GM23338 (cell line): Measurements from ENCODE around the gene TTC12. TPM values are rescaled to one million over a fixed set of nuclear protein-coding genes. Genes with fewer than 3 reads are reported as not detected.

Experiments
- ATAC-seq: fragments of 200-7000 bp; cut with Tn5 transposase; 3 replicates; pipeline ENCODE4 v1.9.1; 2020
- DNase-seq: peaks from one replicate; pipeline ENCODE4 v3.0.0-alpha.2; 2015; ENCODE audit warnings: low spot score
- H2AFZ ChIP-seq: fragments of 200-600 bp; sonication (generic); 2 replicates; pipeline ENCODE4 v1.8.0; 2016; ENCODE audit warnings: antibody characterized with exemption, mild to moderate bottlenecking, moderate library complexity
- H3F3A ChIP-seq: fragments of 200-600 bp; sonication (generic); replicated peaks from 2 replicates; pipeline ENCODE4 v1.8.0; 2017; ENCODE audit warnings: antibody characterized with exemption, mixed run types, low read depth
- H3K27ac ChIP-seq: fragments of 200-600 bp; sonication (generic); 2 replicates; pipeline ENCODE4 v1.6.1; 2016; ENCODE audit warnings: low read depth
- H3K27me3 ChIP-seq: fragments of 200-600 bp; sonication (generic); 2 replicates; pipeline ENCODE4 v1.8.0; 2016; ENCODE audit warnings: mild to moderate bottlenecking, mixed run types, moderate library complexity; ENCODE audit not compliant: insufficient read depth
- H3K36me3 ChIP-seq: fragments of 200-600 bp; sonication (generic); 2 replicates; pipeline ENCODE4 v1.8.0; 2016; ENCODE audit warnings: mild to moderate bottlenecking; ENCODE audit not compliant: insufficient read depth
- H3K4me1 ChIP-seq: fragments of 200-600 bp; sonication (generic); 2 replicates; pipeline ENCODE4 v1.8.0; 2016; ENCODE audit warnings: mild to moderate bottlenecking, moderate library complexity; ENCODE audit not compliant: insufficient read depth
- H3K4me2 ChIP-seq: fragments of 200-600 bp; sonication (generic); 2 replicates; pipeline ENCODE4 v1.7.1; 2017; ENCODE audit warnings: mixed run types
- H3K4me3 ChIP-seq: fragments of 200-600 bp; sonication (generic); 2 replicates; pipeline ENCODE4 v1.6.1; 2016; ENCODE audit warnings: mixed run types
- H3K79me2 ChIP-seq: fragments of 200-600 bp; sonication (generic); replicated peaks from 2 replicates; pipeline ENCODE4 v1.8.0; 2017; ENCODE audit warnings: mild to moderate bottlenecking; ENCODE audit not compliant: insufficient read depth
- H3K9me2 ChIP-seq: fragments of 200-600 bp; sonication (generic); 2 replicates; pipeline ENCODE4 v1.8.0; 2017; ENCODE audit not compliant: insufficient read depth
- H4K20me1 ChIP-seq: fragments of 200-600 bp; sonication (generic); replicated peaks from 2 replicates; pipeline ENCODE4 v1.8.0; 2017; ENCODE audit warnings: mild to moderate bottlenecking; ENCODE audit not compliant: insufficient read depth
- H3K27ac Mint-ChIP-seq: 2 replicates; pipeline ENCODE4 v1.8.0; 2020; ENCODE audit warnings: inconsistent platforms, mild to moderate bottlenecking, moderate library complexity, mixed read lengths
- H3K27me3 Mint-ChIP-seq: 3 replicates; pipeline ENCODE4 v1.8.0; 2022; ENCODE audit warnings: low read depth, mild to moderate bottlenecking, moderate library complexity, mixed read lengths, inconsistent platforms; ENCODE audit not compliant: insufficient read depth, poor library complexity
- H3K36me3 Mint-ChIP-seq: 3 replicates; pipeline ENCODE4 v1.8.0; 2021; ENCODE audit warnings: low read depth, mild to moderate bottlenecking, inconsistent platforms, moderate library complexity, mixed read lengths
- H3K4me1 Mint-ChIP-seq: 3 replicates; pipeline ENCODE4 v1.8.0; 2020; ENCODE audit warnings: mild to moderate bottlenecking, inconsistent platforms, mixed read lengths
- H3K4me3 Mint-ChIP-seq: 3 replicates; pipeline ENCODE4 v1.8.0; 2021; ENCODE audit warnings: moderate library complexity, mild to moderate bottlenecking, inconsistent platforms, mixed read lengths
- H3K9me3 Mint-ChIP-seq: 3 replicates; pipeline ENCODE4 v1.8.0; 2020; ENCODE audit warnings: moderate library complexity, mild to moderate bottlenecking, inconsistent platforms, mixed read lengths
- CREB1 ChIP-seq: fragments of 250-450 bp; sonication (Bioruptor Pico); IDR thresholded peaks from 2 replicates; pipeline ENCODE4 v1.5.0; 2020; ENCODE audit warnings: low read depth, mild to moderate bottlenecking, moderate library complexity
- CTCF ChIP-seq, 2 experiments: fragments of 200-600 bp in 1 of 2; sonication (generic) in 1 of 2; conservative IDR thresholded peaks; 2 replicates each; pipeline versions ENCODE4 v1.5.1 to v1.6.1; 2016 to 2017; ENCODE audit warnings: antibody characterized with exemption in 2 of 2, low read depth in 2 of 2, mild to moderate bottlenecking in 2 of 2, moderate library complexity in 1 of 2
- ETS1 ChIP-seq: IDR thresholded peaks from 2 replicates; pipeline ENCODE4 v1.6.1; 2016; ENCODE audit warnings: antibody characterized with exemption
- EZH2phosphoT487 ChIP-seq: fragments of 200-600 bp; sonication (generic); IDR thresholded peaks from one replicate; pipeline ENCODE4 v1.8.1; 2018; ENCODE audit warnings: antibody characterized with exemption; ENCODE audit not compliant: unreplicated experiment
- JUNB ChIP-seq: IDR thresholded peaks from one replicate; pipeline ENCODE4 v1.6.1; 2016; ENCODE audit warnings: antibody characterized with exemption; ENCODE audit not compliant: unreplicated experiment
- NANOG ChIP-seq: IDR thresholded peaks from 2 replicates; pipeline ENCODE4 v1.6.1; 2016; ENCODE audit warnings: antibody characterized with exemption, borderline replicate concordance
- POLR2AphosphoS5 ChIP-seq: IDR thresholded peaks from 2 replicates; pipeline ENCODE4 v1.6.1; 2016; ENCODE audit warnings: antibody characterized with exemption, low read depth
- REST ChIP-seq: IDR thresholded peaks from one replicate; pipeline ENCODE4 v1.6.1; 2018; ENCODE audit warnings: antibody characterized with exemption; ENCODE audit not compliant: unreplicated experiment
- STAT1 ChIP-seq: IDR thresholded peaks from one replicate; pipeline ENCODE4 v1.6.1; 2016; ENCODE audit warnings: antibody characterized with exemption; ENCODE audit not compliant: unreplicated experiment
- ZNF114 ChIP-seq: fragments of 250-450 bp; sonication (Bioruptor Pico); IDR thresholded peaks from 2 replicates; pipeline ENCODE4 v1.5.0; 2020; ENCODE audit warnings: mild to moderate bottlenecking, moderate library complexity
- ZNF331 ChIP-seq: fragments of 250-450 bp; sonication (Bioruptor Pico); IDR thresholded peaks from 2 replicates; pipeline ENCODE4 v1.5.0; 2020; ENCODE audit warnings: low read depth, mild to moderate bottlenecking, moderate library complexity
- polyA plus RNA-seq: library from polyadenylated mRNA; unstranded; fragments of >200 nt; fragmentation: Nextera tagmentation; extraction: Ambion mirVana; gene quantifications from 2 replicates; pipeline ENCODE4 v1.2.1, GENCODE V29; 2016
- total RNA-seq: library from RNA; depleted of rRNA; stranded (reverse); fragments of >200 nt; shearing (Covaris generic); gene quantifications from 2 replicates; pipeline ENCODE4 v1.2.3, GENCODE V29; 2014

TTC12 gene
- total and polyA plus RNA-seq, 2 experiments from 2014 or later, result 3.4 to 12.5 TPM

- no peaks in the 10 kb centered on the region for H3K36me3 ChIP-seq
- H3K9me2 ChIP-seq, result no peaks in the 10 kb centered on the region
- H3K4me2 ChIP-seq, result no peak overlapping the region
- no peaks in the 10 kb centered on the region for H3K79me2 ChIP-seq
- Mint-ChIP-seq H3K9me3 (no peaks in the 10 kb centered on the region), H3K27me3 (peaks cover 3% of the 10 kb centered on the region), H3K36me3 (no peaks in the 10 kb centered on the region), H3K4me1 (peaks cover 6% of the 10 kb centered on the region; the same call in 2 of the 3 replicates), H3K4me3 (no peak overlapping the region), H3K27ac (no peak overlapping the region)
- H4K20me1 ChIP-seq, result no peaks in the 10 kb centered on the region
- TF ChIP-seq CREB1, result no peak
- no peak for TF ChIP-seq STAT1
- no peak for TF ChIP-seq NANOG
- TF ChIP-seq CTCF (conservative IDR thresholded peaks at IDR 0.05; ENCODE audit: low read depth in 2 of 2), result no peak
- no peak for TF ChIP-seq EZH2phosphoT487
- TF ChIP-seq ETS1, result no peak
- no peak for TF ChIP-seq JUNB
- TF ChIP-seq REST, result no peak
- no peak for TF ChIP-seq POLR2AphosphoS5
- no peak for TF ChIP-seq ZNF114 (CRISPR knock-in tag)
- DNase-seq, result no peak
- ATAC-seq, result no peak
- no peak overlapping the region for H3K4me3 ChIP-seq
- H3K27ac ChIP-seq, result no peak overlapping the region
- no peaks in the 10 kb centered on the region for H3F3A ChIP-seq
- H2AFZ ChIP-seq, result no peak overlapping the region
- H3K27me3 ChIP-seq, result no peaks in the 10 kb centered on the region
- H3K4me1 ChIP-seq, result no peaks in the 10 kb centered on the region
These were observed 36.5 kb upstream of the TTC12 start for GRCh38 chr11:113277907-113278306.

- peaks cover 3% of the 10 kb centered on the region for H3K27me3 Mint-ChIP-seq
- Histone ChIP-seq H2AFZ (no peak overlapping the region), H3K9me2 (no peaks in the 10 kb centered on the region), H3K4me3 (no peak overlapping the region), H4K20me1 (no peaks in the 10 kb centered on the region), H3K4me1 (no peaks in the 10 kb centered on the region), H3K36me3 (no peaks in the 10 kb centered on the region), H3K79me2 (no peaks in the 10 kb centered on the region), H3K27ac (no peak overlapping the region), H3K27me3 (no peaks in the 10 kb centered on the region), H3F3A (no peaks in the 10 kb centered on the region), H3K4me2 (no peak overlapping the region)
- H3K36me3 Mint-ChIP-seq, result no peaks in the 10 kb centered on the region
- H3K27ac Mint-ChIP-seq, result no peak overlapping the region
- H3K4me3 Mint-ChIP-seq, result no peak overlapping the region
- no peak for ATAC-seq
- DNase-seq, result no peak
- H3K9me3 Mint-ChIP-seq, result no peaks in the 10 kb centered on the region
- peaks cover 5% of the 10 kb centered on the region; the same call in 2 of the 3 replicates for H3K4me1 Mint-ChIP-seq
- TF ChIP-seq JUNB (no peak), ZNF331 (no peak), CTCF (conservative IDR thresholded peaks at IDR 0.05; ENCODE audit: low read depth in 2 of 2) (no peak), STAT1 (no peak), ZNF114 (CRISPR knock-in tag) (no peak), EZH2phosphoT487 (no peak)
These were observed 35.9 kb upstream of the TTC12 start for GRCh38 chr11:113278481-113278880.
